Loucy (cell line): ENCODE data around the gene NUP85.
"Not testable (repeated sequence)": the region's sequence is repeated elsewhere in the genome, so short reads cannot be mapped to it uniquely, and the experiment has no call there.

Experiments used
- EZH2phosphoT487 ChIP-seq: fragments of 200-600 bp; IDR thresholded peaks from 2 replicates; pipeline ENCODE4 v1.6.1; 2018; ENCODE audit warnings: antibody characterized with exemption, mild to moderate bottlenecking, moderate library complexity, borderline replicate concordance
- TF ChIP-seq, protein P1 (sequence below): fragments of 200-600 bp; sonication (generic); conservative IDR thresholded peaks from 2 replicates; pipeline ENCODE4 v1.5.1; 2014; ENCODE audit warnings: mild to moderate bottlenecking, antibody characterized with exemption, low read length

- TF ChIP-seq, protein P1, sequence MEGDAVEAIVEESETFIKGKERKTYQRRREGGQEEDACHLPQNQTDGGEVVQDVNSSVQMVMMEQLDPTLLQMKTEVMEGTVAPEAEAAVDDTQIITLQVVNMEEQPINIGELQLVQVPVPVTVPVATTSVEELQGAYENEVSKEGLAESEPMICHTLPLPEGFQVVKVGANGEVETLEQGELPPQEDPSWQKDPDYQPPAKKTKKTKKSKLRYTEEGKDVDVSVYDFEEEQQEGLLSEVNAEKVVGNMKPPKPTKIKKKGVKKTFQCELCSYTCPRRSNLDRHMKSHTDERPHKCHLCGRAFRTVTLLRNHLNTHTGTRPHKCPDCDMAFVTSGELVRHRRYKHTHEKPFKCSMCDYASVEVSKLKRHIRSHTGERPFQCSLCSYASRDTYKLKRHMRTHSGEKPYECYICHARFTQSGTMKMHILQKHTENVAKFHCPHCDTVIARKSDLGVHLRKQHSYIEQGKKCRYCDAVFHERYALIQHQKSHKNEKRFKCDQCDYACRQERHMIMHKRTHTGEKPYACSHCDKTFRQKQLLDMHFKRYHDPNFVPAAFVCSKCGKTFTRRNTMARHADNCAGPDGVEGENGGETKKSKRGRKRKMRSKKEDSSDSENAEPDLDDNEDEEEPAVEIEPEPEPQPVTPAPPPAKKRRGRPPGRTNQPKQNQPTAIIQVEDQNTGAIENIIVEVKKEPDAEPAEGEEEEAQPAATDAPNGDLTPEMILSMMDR, result not testable (repeated sequence)
- TF ChIP-seq EZH2phosphoT487, result not testable (repeated sequence)
These were observed 50.6 kb downstream of the NUP85 start for GRCh38 chr17:75255954-75256698.
